ENCODE results near the gene TNFSF4. TPM values are rescaled to one million over a fixed set of nuclear protein-coding genes. Genes with fewer than 3 reads are reported as not detected.

TNFSF4 gene
- total and polyA plus RNA-seq, 8 donors = 0.14 to 2.2 (median 0.56) TPM; not detected in 4

DNA sequence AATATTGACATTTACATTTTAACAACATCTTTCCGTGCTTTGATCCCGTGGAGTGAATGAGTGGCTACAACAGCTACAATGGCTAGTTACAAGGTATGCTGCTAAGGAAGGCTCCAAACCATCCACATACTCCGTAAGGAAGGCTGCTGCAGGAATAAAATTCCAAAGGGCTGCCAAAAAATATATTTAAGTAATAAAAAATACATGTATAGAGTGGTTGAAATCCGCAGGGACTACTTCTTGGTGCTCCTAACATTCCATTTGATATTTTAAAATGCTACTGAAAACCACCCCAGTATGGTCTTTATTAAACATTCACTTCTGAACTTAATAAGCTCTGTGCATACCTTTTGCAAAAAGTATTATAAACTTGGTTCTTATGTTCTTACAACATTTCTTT lies 25.3 kb downstream of the TNFSF4 start:
- intact Hi-C loops (cut with DNase I; ENCODE audit: low total_unique reads) = no loop called here
- H3K36me3 ChIP-seq = peaks cover 0 to 7% (median 0%) of the 10 kb centered on the region in 4 donors
- no peak for DNase-seq
- H3K4me1 ChIP-seq = no peaks in the 10 kb centered on the region
- peaks cover 0 to 7% (median 0%) of the 10 kb centered on the region in 4 donors for H3K9me3 ChIP-seq
- H3K27me3 ChIP-seq = no peaks in the 10 kb centered on the region
- 77 to 96% (median 91%) methylated on average over 4 of the region's 4 CpGs for WGBS, 5 donors
- TF ChIP-seq EP300 (IDR thresholded peaks at IDR 0.05) (no peak), POLR2A (IDR thresholded peaks at IDR 0.05) (no peak), POLR2AphosphoS5 (IDR thresholded peaks at IDR 0.05) (no peak)
- TF ChIP-seq, protein P1, sequence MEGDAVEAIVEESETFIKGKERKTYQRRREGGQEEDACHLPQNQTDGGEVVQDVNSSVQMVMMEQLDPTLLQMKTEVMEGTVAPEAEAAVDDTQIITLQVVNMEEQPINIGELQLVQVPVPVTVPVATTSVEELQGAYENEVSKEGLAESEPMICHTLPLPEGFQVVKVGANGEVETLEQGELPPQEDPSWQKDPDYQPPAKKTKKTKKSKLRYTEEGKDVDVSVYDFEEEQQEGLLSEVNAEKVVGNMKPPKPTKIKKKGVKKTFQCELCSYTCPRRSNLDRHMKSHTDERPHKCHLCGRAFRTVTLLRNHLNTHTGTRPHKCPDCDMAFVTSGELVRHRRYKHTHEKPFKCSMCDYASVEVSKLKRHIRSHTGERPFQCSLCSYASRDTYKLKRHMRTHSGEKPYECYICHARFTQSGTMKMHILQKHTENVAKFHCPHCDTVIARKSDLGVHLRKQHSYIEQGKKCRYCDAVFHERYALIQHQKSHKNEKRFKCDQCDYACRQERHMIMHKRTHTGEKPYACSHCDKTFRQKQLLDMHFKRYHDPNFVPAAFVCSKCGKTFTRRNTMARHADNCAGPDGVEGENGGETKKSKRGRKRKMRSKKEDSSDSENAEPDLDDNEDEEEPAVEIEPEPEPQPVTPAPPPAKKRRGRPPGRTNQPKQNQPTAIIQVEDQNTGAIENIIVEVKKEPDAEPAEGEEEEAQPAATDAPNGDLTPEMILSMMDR (IDR thresholded peaks at IDR 0.05) = no peak
- no peak overlapping the region for H3K4me3 ChIP-seq
- H3K27ac ChIP-seq = no peak overlapping the region

DNA sequence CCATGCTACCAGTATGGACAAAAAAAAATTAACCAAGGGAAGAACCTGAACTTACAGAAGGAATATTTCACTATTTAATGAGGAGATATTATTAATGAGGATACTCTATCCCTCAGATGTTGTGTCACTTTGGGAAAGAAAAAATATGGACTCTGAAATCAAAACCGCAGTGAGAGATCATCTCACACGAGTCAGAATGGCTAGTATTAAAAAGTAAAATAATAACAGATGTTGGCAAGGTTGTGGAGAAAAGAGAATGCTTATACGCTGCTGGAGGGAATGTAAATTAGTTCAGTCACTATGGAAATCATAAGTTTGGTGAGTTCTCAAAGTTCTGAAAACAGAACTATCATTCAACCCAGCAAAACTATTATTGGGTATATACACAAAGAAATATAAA lies 30.9 kb downstream of the TNFSF4 start:
- WGBS, 5 donors = 90 to 95% (median 90%) methylated on average over 3 of the region's 3 CpGs
- no peaks in the 10 kb centered on the region for H3K36me3 ChIP-seq
- H3K9me3 ChIP-seq = peaks cover 0 to 41% (median 23%) of the 10 kb centered on the region in 4 donors
- no peak for DNase-seq
- H3K4me1 ChIP-seq = no peaks in the 10 kb centered on the region
- intact Hi-C loops (cut with DNase I; ENCODE audit: low total_unique reads) = no loop called here
- no peaks in the 10 kb centered on the region for H3K27me3 ChIP-seq
- no peak for TF ChIP-seq POLR2AphosphoS5 (IDR thresholded peaks at IDR 0.05)
- TF ChIP-seq, protein P1 (IDR thresholded peaks at IDR 0.05) = no peak
- no peak for TF ChIP-seq EP300 (IDR thresholded peaks at IDR 0.05)
- no peak for TF ChIP-seq POLR2A (IDR thresholded peaks at IDR 0.05)
- no peak overlapping the region for H3K27ac ChIP-seq
- no peak overlapping the region for H3K4me3 ChIP-seq

DNA sequence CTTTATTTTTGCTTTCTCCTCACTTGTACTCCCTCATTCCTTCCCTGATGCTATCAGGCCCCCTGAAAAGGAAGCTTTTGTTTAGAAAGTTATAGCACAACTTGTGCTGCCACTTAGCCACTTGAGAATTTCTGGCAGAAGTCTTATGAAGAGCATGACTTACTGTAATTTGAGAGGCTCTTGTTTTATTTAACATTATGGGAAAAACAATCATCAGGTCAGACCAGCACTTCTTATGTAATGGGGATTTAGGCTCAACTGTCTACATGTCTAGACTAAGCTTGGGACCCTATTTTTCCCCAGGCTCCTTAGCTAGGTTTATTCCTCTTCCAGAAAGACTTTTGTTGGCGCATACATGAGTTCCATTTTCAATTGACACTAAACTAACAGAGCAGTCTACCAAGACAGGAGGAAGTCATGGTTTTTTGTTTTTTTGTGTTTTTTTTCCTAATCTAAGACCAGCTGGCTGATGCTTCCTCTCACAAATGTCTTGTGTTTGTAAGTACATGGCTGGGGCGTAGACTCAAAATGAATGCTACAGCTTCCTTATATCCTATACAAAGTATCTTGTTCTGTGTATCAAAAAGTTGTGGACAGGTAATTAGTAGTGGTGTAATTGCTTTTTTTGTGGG lies 31.5 kb downstream of the TNFSF4 start:
- no peak overlapping the region for H3K4me3 ChIP-seq
- intact Hi-C loops (cut with DNase I; ENCODE audit: low total_unique reads) = no loop called here
- WGBS, 5 donors = 73 to 80% (median 76%) methylated on average over 2 of the region's 2 CpGs
- DNase-seq = peak in 1 of 2 donors; percentile 12
- H3K9me3 ChIP-seq = peaks cover 0 to 46% (median 27%) of the 10 kb centered on the region in 4 donors
- no peak overlapping the region for H3K27ac ChIP-seq
- no peaks in the 10 kb centered on the region for H3K27me3 ChIP-seq
- no peaks in the 10 kb centered on the region for H3K4me1 ChIP-seq
- no peaks in the 10 kb centered on the region for H3K36me3 ChIP-seq
- no peak for TF ChIP-seq POLR2A (IDR thresholded peaks at IDR 0.05)
- TF ChIP-seq EP300 (IDR thresholded peaks at IDR 0.05) = no peak
- no peak for TF ChIP-seq POLR2AphosphoS5 (IDR thresholded peaks at IDR 0.05)
- TF ChIP-seq, protein P1 (IDR thresholded peaks at IDR 0.05) = no peak

DNA sequence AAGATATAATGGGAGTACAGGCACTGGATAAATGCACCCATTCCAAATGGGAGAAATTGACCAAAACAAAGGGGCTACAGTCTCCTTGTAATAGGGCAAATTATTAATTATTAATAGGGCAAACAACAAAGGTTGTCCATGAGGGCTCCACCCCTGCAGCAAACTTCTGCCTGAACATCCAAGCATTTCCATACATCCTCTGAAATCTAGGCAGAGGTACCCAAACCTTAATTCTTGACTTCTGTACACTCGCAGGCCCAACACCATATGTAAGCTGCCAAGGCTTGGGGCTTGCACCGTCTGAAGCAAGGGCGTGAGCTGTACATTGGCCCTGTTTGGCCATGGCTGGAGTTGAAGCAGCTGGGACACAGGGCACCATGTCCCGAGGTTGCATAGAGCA lies 33.7 kb downstream of the TNFSF4 start:
- Histone ChIP-seq H3K36me3 (no peaks in the 10 kb centered on the region), H3K27ac (no peak overlapping the region), H3K4me1 (no peaks in the 10 kb centered on the region), H3K27me3 (no peaks in the 10 kb centered on the region), H3K9me3 (peaks cover 0 to 46% (median 27%) of the 10 kb centered on the region in 4 donors), H3K4me3 (no peak overlapping the region)
- no peak for DNase-seq
- TF ChIP-seq POLR2A (IDR thresholded peaks at IDR 0.05) (no peak), POLR2AphosphoS5 (IDR thresholded peaks at IDR 0.05) (no peak), EP300 (IDR thresholded peaks at IDR 0.05) (no peak)
- TF ChIP-seq, protein P1 (IDR thresholded peaks at IDR 0.05) = no peak
- intact Hi-C loops (cut with DNase I; ENCODE audit: low total_unique reads) = no loop called here
- WGBS, 5 donors = 80 to 94% (median 85%) methylated on average over 4 of the region's 4 CpGs
